ENCODE results near the gene MAP6.

The MAP6 gene

GRCh38 chr11:75555079-75555811, 113.6 kb downstream of the MAP6 start:
- in situ Hi-C loops (cut with MboI; ENCODE audit: low sequenced_read_pairs), result no loop called here

DNA sequence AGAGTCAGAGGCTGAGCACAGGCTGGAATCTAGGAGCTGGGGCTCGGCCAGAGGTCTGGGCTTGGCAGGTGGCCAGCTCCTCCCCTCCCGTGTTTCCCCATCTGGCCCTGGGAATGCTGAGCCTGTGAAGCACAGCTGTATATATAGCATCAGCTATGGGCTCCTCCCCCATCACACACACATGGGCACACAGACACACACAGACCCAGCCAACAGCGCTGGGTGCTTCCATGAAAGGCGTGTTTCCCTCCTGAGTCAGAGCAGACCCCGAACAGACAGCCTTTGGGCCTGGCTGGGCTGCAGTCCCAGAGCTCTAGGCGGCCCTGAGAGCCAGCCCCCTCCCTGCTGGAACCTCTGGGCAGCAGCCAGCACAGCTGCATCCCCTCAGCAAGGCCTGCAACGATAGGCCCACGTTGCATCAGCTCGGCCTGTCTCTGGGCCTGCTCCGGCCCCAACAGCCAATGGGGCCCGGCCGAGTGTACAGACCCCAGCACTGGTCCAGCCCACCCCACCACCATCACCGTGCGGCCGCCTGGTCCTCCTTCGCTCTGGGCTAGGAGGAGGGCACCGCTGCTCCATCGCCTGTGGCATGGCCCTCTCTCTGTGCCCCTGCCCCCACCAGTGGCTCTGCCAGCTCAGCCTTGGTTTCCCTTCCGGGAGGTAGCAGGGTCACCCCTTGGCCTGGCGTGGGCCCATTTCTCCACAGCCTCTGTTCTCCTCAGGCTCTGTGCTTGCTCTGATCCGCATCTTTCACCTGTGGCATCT, 114.4 kb downstream of the MAP6 start:
- in situ Hi-C loops (cut with MboI; ENCODE audit: low sequenced_read_pairs), result no loop called here

DNA sequence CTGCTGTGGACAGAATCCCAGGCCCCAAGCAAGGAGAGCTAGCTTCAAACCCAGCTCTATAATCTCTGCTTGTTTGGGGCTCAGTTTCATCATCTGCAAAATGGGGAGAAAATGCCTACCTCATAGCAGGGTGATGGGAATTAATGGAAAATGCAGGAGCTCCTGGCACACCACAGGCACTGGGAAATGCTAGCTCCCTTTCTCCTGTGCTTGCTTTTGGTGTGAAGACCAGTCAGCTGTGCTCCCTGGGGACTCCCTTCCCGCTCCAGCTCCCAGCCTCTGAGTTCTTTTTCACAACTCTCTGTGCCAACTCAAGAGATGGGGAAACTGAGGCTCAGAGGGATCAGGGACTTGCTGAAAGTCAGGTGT, 115.0 kb downstream of the MAP6 start:
- in situ Hi-C loops (cut with MboI; ENCODE audit: low sequenced_read_pairs), result no loop called here

DNA sequence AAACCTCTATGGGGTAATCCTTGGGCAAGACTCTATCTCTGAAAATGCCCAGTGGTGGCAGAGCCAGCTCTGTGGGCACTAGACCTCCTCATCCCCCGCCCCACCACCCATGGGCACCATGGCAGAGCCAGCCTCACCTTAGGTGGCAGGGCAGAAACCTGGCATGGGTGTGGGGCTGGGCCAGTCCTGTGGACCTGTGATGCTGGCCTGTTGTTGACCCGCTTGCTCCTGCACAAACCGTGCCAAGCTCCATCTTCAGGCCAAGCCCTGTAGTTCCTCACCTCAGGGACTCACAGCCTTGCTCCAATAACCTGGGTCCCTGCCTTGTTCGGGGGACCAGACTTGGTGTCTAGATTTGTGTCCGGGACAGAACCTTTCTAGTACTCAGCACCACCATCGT, 115.7 kb downstream of the MAP6 start:
- in situ Hi-C loops (cut with MboI; ENCODE audit: low sequenced_read_pairs), result no loop called here

GRCh38 chr11:75549370-75549958, 119.4 kb downstream of the MAP6 start:
- in situ Hi-C loops (cut with MboI; ENCODE audit: low sequenced_read_pairs), result loop anchor here (25.0 kb wide), 1 partner anchor 262 kb away; no protein-coding TSS in a partner anchor

GRCh38 chr11:75548595-75549272, 120.1 kb downstream of the MAP6 start:
- in situ Hi-C loops (cut with MboI; ENCODE audit: low sequenced_read_pairs), result loop anchor here (25.0 kb wide), 1 partner anchor 261 kb away; no protein-coding TSS in a partner anchor

- in situ Hi-C loops (cut with MboI; ENCODE audit: low sequenced_read_pairs), result loop anchor here (25.0 kb wide), 1 partner anchor 260 kb away; no protein-coding TSS in a partner anchor
These were observed 121.2 kb downstream of the MAP6 start for GRCh38 chr11:75547617-75548058.

GRCh38 chr11:75547177-75547576, 121.7 kb downstream of the MAP6 start:
- in situ Hi-C loops (cut with MboI; ENCODE audit: low sequenced_read_pairs), result loop anchor here (25.0 kb wide), 1 partner anchor 260 kb away; no protein-coding TSS in a partner anchor

DNA sequence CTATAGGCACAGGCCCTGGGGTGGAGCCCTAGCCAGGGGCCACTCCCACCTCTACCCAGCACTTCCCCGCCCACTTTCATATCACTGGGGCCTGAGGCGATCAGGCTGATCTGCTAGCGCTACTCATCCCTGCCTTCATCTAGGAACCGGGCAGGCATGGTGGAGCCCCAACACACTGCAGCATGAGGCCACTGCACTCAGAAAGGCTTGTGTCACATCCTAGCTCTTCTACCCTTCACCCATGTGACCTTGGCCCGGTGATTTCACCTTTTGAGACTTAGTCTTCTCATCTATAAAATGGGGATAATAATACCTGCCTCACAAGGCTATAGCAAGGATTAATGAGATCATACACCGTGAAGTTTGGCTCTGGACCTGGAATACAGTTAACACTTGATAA, 125.0 kb downstream of the MAP6 start:
- in situ Hi-C loops (cut with MboI; ENCODE audit: low sequenced_read_pairs), result loop anchor here (25.0 kb wide), 1 partner anchor 257 kb away; no protein-coding TSS in a partner anchor

DNA sequence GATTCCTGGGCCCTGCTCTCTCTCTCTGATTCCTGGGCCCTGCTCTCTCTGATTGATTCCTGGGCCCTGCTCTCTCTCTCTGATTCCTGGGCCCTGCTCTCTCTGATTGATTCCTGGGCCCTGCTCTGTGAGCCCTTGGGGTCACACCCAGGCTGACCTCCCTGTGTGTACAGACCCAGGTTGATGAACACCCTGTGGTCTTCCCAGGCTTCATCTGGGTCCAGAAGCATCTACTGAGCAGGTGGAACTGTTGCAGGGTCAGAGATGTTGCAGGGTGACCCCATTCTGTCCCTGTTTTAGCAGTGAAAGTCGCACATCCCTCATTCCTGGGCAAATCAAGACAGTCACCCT, 126.8 kb downstream of the MAP6 start:
- in situ Hi-C loops (cut with MboI; ENCODE audit: low sequenced_read_pairs), result loop anchor here (25.0 kb wide), 1 partner anchor 255 kb away; no protein-coding TSS in a partner anchor

- in situ Hi-C loops (cut with MboI; ENCODE audit: low sequenced_read_pairs), result loop anchor here (25.0 kb wide), 1 partner anchor 254 kb away; no protein-coding TSS in a partner anchor
These were observed 127.4 kb downstream of the MAP6 start for GRCh38 chr11:75541193-75542087.

GRCh38 chr11:75539459-75540334, 129.1 kb downstream of the MAP6 start:
- in situ Hi-C loops (cut with MboI; ENCODE audit: low sequenced_read_pairs), result loop anchor here (25.0 kb wide), 1 partner anchor 252 kb away; no protein-coding TSS in a partner anchor

GRCh38 chr11:75538150-75538942, 130.5 kb downstream of the MAP6 start:
- in situ Hi-C loops (cut with MboI; ENCODE audit: low sequenced_read_pairs), result loop anchor here (25.0 kb wide), 1 partner anchor 251 kb away; no protein-coding TSS in a partner anchor

DNA sequence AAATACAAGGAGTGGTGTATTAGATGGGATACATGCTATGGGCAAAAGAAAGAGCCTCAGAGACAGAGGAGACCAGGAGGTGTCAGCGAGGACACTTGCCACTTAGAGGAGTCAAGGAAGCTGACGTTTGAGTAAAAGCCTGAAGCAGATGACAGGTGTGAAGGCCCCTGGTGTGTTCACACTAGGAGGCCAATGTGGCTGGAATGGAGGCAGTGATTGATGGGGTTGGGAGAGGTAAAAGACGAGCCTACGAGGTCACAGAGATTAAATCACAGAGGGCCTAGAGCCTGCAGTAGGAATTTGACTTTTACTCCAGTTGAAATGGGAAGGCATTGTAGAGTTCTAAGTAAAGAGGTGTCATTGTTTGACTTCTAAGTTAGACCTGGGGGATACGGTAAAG, 131.1 kb downstream of the MAP6 start:
- in situ Hi-C loops (cut with MboI; ENCODE audit: low sequenced_read_pairs), result loop anchor here (25.0 kb wide), 1 partner anchor 250 kb away; no protein-coding TSS in a partner anchor
